ENCODE data around the gene OGN.

- no peak for TF ChIP-seq FOXP2 (optimal IDR thresholded peaks at IDR 0.05; ENCODE audit: control extremely low read depth, extremely low read length, insufficient read depth)
- TF ChIP-seq EZH2 (IDR thresholded peaks at IDR 0.05) = no peak
Observed at GRCh38 chr9:92408747-92409478, 4.5 kb upstream of the OGN start.
